Epithelial cell of prostate (primary cell): ENCODE measurements around the gene KNTC1.
A peak's percentile ranks its signal among the peaks of the same experiment; 100 is the strongest.
"Not testable (repeated sequence)": the region's sequence is repeated elsewhere in the genome, so short reads cannot be mapped to it uniquely, and the experiment has no call there.

ENCODE experiments used
- DNase-seq: peaks from one replicate; pipeline ENCODE4 v3.0.0-alpha.2; 2011; ENCODE audit warnings: low read depth, low spot score
- H3K27ac ChIP-seq: fragments of 450-650 bp; 2 replicates; pipeline ENCODE4 v1.5.1; 2017; ENCODE audit warnings: mild to moderate bottlenecking

The KNTC1 gene

DNA sequence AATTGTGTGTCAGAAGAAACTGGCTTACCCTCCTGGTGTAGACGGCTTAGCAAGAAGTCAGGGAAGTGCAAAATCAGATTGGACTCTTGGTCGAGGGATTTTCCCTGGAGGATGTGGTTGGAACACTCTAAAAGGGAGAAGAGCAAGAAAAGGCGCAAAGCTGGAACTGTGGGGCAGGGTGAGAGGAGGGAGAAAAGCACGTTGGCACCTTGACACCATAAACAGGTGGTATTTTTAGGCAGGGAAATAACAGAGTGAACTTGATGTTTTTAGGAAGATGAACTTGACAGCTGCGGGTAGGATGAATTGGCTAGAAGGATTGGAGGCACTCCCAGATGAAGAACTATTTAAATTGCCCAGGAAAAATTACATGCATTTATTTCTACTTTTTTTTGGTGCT lies 108.4 kb downstream of the KNTC1 start:
- no peak for DNase-seq
- no peak overlapping the region for H3K27ac ChIP-seq

DNA sequence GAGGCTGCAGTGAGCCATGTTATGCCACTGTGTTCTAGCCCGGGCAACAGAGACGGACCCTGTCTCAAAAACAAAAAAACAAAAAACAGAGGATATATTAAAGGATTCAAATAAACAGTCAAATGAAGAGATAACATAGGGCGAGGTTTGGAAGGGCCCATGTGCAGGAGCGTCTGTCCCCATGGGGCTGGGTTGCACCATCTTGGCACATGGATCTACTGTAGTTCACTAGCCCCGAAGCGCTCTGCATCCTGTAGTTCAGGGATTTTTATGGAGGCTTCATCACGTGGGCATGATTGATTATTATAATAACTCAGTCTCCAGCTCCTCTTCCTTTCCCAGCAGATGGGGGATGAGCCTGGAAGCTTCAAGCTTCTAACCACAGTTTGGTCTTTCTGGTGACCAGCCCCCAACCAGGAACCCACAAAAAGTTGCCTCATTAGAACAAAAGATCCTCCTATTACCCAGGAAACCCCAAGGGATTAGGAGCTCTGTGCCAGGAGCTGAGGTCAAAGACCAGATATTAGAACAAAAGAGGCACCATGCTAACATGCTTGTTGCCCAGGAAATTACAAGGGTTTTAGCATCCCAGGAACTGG lies 116.3 kb downstream of the KNTC1 start:
- no peak overlapping the region for H3K27ac ChIP-seq
- no peak for DNase-seq

- DNase-seq = peak; percentile 37
- H3K27ac ChIP-seq = peak overlapping the region; percentile 24
Observed at GRCh38 chr12:122646517-122647217, 119.6 kb downstream of the KNTC1 start.

DNA sequence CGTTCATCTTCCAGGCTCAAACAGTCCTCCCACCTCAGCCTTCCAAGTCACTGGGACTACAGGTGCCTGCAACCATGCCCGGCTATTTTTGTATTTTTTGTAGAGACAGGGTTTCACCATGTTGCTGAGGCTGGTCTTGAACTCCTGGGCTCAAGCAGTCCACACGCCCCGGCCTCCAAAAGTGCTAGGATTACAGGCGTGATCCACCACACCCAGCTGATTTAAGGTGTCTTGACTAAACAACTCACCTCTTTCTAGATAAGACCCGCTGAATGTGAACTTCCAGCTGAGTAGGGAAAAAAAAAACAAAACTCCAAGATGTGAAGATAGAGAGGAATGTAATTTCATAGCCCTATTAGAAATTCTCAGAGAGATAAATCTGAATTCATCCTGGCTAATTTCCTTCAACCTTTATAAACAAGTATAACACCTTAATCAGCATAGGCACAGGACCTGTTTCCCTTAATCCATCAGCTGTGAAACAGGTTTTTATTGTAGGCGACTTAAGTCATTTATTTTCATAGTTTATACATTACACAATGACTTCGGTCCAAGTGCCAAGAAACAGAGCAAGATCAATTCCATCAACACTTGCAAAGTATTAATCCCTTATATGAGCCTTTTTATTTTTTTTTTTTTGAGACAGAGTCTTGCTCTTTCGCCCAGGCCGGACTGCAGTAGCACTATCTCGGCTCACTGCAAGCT lies 124.6 kb downstream of the KNTC1 start:
- H3K27ac ChIP-seq = no peak overlapping the region

GRCh38 chr12:122653291-122653690 lies 126.2 kb downstream of the KNTC1 start:
- not testable (repeated sequence) for H3K27ac ChIP-seq, DNase-seq

More for the DNA sequence above, 124.6 kb downstream of the KNTC1 start:
- peak; percentile 29 for DNase-seq

DNA sequence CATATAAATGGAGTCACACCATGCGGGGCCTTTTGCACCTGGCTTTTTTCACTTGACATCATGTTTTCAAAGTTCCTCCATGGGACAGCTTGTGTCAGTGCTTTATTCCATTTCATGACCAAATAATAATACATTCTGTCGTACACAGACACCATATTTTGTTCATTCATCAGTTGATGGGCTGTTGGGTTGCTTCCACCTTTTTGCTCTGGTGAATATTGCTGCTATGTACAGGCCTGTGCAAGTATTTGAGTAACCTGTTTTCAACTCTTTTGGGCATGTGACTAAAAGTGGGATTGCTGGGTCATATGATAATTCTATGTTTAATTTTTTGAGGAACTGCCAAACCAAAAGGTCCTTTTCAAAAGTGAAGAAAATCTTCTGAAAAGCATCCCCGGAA lies 129.2 kb downstream of the KNTC1 start:
- no peak overlapping the region for H3K27ac ChIP-seq
- no peak for DNase-seq

- no peak for DNase-seq
- H3K27ac ChIP-seq = no peak overlapping the region
Observed at GRCh38 chr12:122659579-122659978, 132.5 kb downstream of the KNTC1 start.

DNA sequence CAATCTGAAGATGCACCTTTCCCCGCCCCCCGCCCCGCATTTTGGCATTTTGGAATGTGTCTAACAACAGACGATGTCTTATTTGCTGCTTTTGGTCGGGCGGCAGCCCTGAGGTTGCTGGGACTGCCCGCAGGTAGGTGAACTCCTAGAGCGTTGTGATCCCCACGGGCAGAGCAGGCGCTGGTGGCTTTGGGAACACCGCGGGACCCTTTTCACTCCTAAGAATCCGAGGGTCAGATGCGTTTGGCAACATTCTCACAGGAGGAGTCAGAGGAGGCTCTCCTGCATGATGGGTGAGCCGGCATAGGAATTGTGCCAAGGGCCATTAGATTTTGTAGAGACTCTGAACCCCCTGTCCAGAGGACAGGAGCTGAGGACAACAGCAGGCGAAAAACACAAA lies 134.2 kb downstream of the KNTC1 start:
- H3K27ac ChIP-seq = no peak overlapping the region
- no peak for DNase-seq

GRCh38 chr12:122661938-122662337 lies 134.9 kb downstream of the KNTC1 start:
- no peak overlapping the region for H3K27ac ChIP-seq
- no peak for DNase-seq

GRCh38 chr12:122665349-122665748 lies 138.3 kb downstream of the KNTC1 start:
- H3K27ac ChIP-seq = no peak overlapping the region
- no peak for DNase-seq

DNA sequence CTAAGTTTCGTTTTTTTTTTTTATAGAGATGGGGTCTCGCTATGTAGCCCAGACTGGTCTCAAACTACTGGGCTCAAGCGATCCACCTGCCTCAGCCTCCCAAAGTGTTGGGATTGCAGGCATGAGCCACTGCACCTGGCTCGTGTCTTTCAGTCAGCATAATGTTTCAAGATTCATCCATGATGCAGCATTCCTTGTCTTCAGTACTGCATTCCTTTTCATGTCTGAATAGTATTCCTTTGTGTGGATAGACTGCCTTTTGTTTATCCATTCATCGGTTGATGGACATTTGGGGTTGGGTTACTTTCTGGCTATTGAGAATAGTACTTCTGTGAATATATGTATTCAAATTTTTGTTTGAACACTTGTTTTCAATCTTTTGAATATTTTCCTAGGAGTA lies 138.7 kb downstream of the KNTC1 start:
- no peak for DNase-seq
- no peak overlapping the region for H3K27ac ChIP-seq

DNA sequence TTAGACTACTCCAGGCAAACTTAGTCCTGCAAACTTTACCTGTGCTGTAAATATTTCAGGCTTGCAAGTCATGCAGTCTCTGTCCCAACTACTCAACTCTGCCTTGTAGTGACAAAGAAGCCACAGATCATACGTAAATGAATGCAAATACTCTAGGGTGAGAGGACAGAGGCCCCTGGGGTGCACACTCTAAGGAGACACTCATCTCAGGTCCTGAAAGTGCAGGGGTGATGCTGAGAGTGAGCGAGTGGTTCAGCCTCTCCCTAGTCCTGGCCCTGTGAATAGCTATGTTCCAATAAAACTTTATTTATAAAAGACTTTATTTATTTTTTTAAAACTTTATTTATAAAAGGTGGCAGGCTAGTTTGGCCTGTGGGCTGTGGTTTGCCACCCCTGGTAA lies 141.2 kb downstream of the KNTC1 start:
- no peak overlapping the region for H3K27ac ChIP-seq
- no peak for DNase-seq

DNA sequence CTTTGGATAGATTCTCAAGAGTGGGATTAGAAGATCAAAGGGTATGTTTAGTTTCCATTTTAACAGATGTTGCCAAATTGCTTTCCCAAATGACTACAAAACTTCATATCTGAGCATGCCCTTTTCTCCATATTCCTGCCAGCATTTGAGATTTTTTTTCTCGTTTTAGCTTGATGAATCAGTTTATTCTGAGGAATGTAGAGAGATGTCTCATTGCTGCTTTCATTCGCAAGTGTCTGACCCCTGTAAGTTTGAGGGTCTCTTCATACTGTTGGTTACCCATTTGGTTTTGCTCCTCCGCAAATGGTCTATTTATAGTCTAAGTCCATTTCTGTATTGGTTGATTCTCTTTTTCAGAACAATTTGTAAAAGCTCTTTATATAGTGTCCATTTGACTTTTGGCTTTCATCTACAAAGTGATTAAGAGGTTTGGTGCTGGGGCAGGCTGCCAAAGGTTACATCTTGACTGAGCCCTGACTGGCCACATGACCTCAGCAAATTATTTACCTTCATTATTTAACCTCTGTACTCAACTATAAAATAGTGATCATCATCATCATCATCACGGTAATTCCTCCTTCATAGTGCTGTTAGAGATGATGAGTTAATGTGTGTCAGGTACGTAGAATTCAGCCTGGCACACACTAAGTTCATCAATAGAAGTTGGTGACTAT lies 142.5 kb downstream of the KNTC1 start:
- no peak for DNase-seq
- H3K27ac ChIP-seq = no peak overlapping the region

GRCh38 chr12:122672515-122672914 lies 145.5 kb downstream of the KNTC1 start:
- DNase-seq = no peak
- no peak overlapping the region for H3K27ac ChIP-seq
